Left kidney (tissue), 2 donors: ENCODE measurements around the gene CDH4. TPM values are rescaled to one million over a fixed set of nuclear protein-coding genes. Genes with fewer than 3 reads are reported as not detected.

ENCODE experiments used
- DNase-seq: peaks from one replicate; pipeline ENCODE4 v3.0.0-alpha.2; 2013
- polyA plus RNA-seq: library from polyadenylated mRNA; unstranded; fragments of 120-200 nt; gene quantifications from one replicate; pipeline ENCODE4 v1.2.1, GENCODE V29; 2013; ENCODE audit not compliant: insufficient read length

Gene CDH4
- polyA plus RNA-seq, 1 donor, result 7.3 TPM

- no peak for DNase-seq
Measured at GRCh38 chr20:61631751-61632150, 379.7 kb downstream of the CDH4 start.

GRCh38 chr20:61633004-61633403, 380.9 kb downstream of the CDH4 start:
- no peak for DNase-seq

GRCh38 chr20:61634376-61635145, 382.5 kb downstream of the CDH4 start:
- no peak for DNase-seq

GRCh38 chr20:61635721-61636455, 383.8 kb downstream of the CDH4 start:
- DNase-seq, result no peak

GRCh38 chr20:61636531-61637116, 384.6 kb downstream of the CDH4 start:
- no peak for DNase-seq

GRCh38 chr20:61638802-61639585, 386.9 kb downstream of the CDH4 start:
- DNase-seq, result no peak

- DNase-seq, result no peak
Measured at GRCh38 chr20:61640131-61640870, 388.2 kb downstream of the CDH4 start.

GRCh38 chr20:61640871-61641245, 388.8 kb downstream of the CDH4 start:
- no peak for DNase-seq

- no peak for DNase-seq
Measured at GRCh38 chr20:61643656-61644377, 391.8 kb downstream of the CDH4 start.

GRCh38 chr20:61644378-61645076, 392.5 kb downstream of the CDH4 start:
- DNase-seq, result no peak

- DNase-seq, result no peak
Measured at GRCh38 chr20:61645732-61646131, 393.7 kb downstream of the CDH4 start.

- DNase-seq, result no peak
Measured at GRCh38 chr20:61646453-61646852, 394.4 kb downstream of the CDH4 start.

- DNase-seq, result no peak
Measured at GRCh38 chr20:61646986-61647385, 394.9 kb downstream of the CDH4 start.

- no peak for DNase-seq
Measured at GRCh38 chr20:61647702-61648101, 395.6 kb downstream of the CDH4 start.

GRCh38 chr20:61649105-61649859, 397.2 kb downstream of the CDH4 start:
- DNase-seq, result no peak

GRCh38 chr20:61649860-61650162, 397.8 kb downstream of the CDH4 start:
- DNase-seq, result no peak

- no peak for DNase-seq
Measured at GRCh38 chr20:61650912-61651733, 399.1 kb downstream of the CDH4 start.

GRCh38 chr20:61652146-61652545, 400.1 kb downstream of the CDH4 start:
- DNase-seq, result no peak

GRCh38 chr20:61654726-61655125, 402.7 kb downstream of the CDH4 start:
- no peak for DNase-seq
